K562 (cell line): ENCODE results near the gene G6PD.

ENCODE experiments used
- ADNP ChIP-seq: fragments of 200-800 bp; sonication (Bioruptor generic); IDR thresholded peaks from 2 replicates; pipeline ENCODE4 v1.6.1; 2016; ENCODE audit warnings: missing genetic modification characterization, missing compliant biosample characterization
- FOXK2 ChIP-seq, 2 experiments: fragments of 450-650 bp; IDR thresholded peaks in 1 of 2; conservative IDR thresholded peaks in 1 of 2; 2 replicates each; pipeline ENCODE4 v1.6.1; 2016; ENCODE audit warnings: low read depth in 2 of 2, mild to moderate bottlenecking in 1 of 2
- MXI1 ChIP-seq: IDR thresholded peaks from 2 replicates; pipeline ENCODE4 v1.6.1; 2011; ENCODE audit warnings: low read depth, mild to moderate bottlenecking, improper control_type of control experiment, low read length
- POLR2AphosphoS5 ChIP-seq: IDR thresholded peaks from 2 replicates; pipeline ENCODE4 v1.6.1; 2011; ENCODE audit warnings: mild to moderate bottlenecking, low read depth, low read length, moderate library complexity; ENCODE audit not compliant: control insufficient read depth, insufficient read depth
- TF ChIP-seq, protein P1 (sequence below): fragments of 250-450 bp; sonication (Bioruptor Pico); IDR thresholded peaks from 2 replicates; pipeline ENCODE4 v1.5.0; 2020; ENCODE audit warnings: mild to moderate bottlenecking, borderline replicate concordance

DNA sequence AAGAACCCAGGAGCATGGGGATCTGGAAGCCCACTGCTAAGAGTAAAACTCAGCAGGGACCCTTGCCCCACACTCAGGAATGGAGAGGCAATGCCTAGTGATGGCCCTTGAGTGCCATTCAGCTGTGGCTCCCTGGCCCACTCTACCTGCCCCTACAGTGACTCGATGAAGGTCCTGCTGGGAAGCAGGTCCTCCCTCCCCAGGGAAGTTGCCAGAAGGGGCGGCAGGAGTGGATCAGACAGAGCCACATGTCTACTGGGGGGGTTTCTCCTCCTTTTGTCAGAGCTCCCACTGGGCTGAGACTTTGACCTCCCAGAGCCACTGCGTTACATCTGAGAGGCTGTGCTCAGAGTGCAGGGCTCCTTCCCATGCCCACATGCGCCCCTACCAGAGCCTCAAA, 57.5 kb downstream of the G6PD start:
- TF ChIP-seq, protein P1, sequence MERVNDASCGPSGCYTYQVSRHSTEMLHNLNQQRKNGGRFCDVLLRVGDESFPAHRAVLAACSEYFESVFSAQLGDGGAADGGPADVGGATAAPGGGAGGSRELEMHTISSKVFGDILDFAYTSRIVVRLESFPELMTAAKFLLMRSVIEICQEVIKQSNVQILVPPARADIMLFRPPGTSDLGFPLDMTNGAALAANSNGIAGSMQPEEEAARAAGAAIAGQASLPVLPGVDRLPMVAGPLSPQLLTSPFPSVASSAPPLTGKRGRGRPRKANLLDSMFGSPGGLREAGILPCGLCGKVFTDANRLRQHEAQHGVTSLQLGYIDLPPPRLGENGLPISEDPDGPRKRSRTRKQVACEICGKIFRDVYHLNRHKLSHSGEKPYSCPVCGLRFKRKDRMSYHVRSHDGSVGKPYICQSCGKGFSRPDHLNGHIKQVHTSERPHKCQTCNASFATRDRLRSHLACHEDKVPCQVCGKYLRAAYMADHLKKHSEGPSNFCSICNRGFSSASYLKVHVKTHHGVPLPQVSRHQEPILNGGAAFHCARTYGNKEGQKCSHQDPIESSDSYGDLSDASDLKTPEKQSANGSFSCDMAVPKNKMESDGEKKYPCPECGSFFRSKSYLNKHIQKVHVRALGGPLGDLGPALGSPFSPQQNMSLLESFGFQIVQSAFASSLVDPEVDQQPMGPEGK, result no peak
- TF ChIP-seq FOXK2 (conservative IDR thresholded peaks at IDR 0.05 in 1 of 2, IDR thresholded peaks at IDR 0.05 in 1 of 2; ENCODE audit: low read depth in 2 of 2) (no peak), ADNP (tag) (no peak), POLR2AphosphoS5 (no peak), MXI1 (no peak)
